Heart left ventricle (tissue), 13 donors: ENCODE results near the gene TMEM167B.

Experiments used
- POLR2A ChIP-seq, 2 donors: fragments of 450-650 bp; IDR thresholded peaks; one replicate each; pipeline ENCODE4 v1.6.1; 2017; ENCODE audit warnings: antibody characterized with exemption in 2 of 2, mild to moderate bottlenecking in 2 of 2, moderate library complexity in 2 of 2
- TF ChIP-seq, protein P1 (sequence below), 12 donors: fragments of 200-600 bp; sonication (generic) in 4 of 12; IDR thresholded peaks; one replicate each; pipeline versions ENCODE4 v1.5.0 to v1.8.0; 2018 to 2022; ENCODE audit warnings: antibody characterized with exemption in 12 of 12, mild to moderate bottlenecking in 5 of 12
- donor health status: ischemic (EF 13 %, LVEDD 7.1; RV severe dilation, severe dysfunction).
- donor health status: DM: no; HTN: yes; CAD: no.
- donor health status: DM: no; HTN: no; CAD: no.
- donor health status: ischemic (EF 25% LVEDD 6.9; RV normal size, moderate dysfunction).
- donor health status: ischemic (EF 25% LVEDD 5.7; RV mildly dilated, moderate dysfunction).
- donor health status: ischemic (EF 35%, LVEDD 5.7; RV mildly dilated, moderate dysfunction).
- donor health status: nonischemic (EF 11% LVEDD 7.7; RV severe dilation, severe dysfunction).
- donor health status: DM: yes; HTN: yes; CAD: no.
- donor health status: PGD.
- donor health status: ischemic (EF 29% LVEDD 5.4; RV normal size, mild dysfunction).
- donor health status: nonischemic (EF 23%, LVEDD 6.1; RV moderate dilation, normal function).

GRCh38 chr1:109056064-109056463, 34.5 kb upstream of the TMEM167B start:
- TF ChIP-seq, protein P1, sequence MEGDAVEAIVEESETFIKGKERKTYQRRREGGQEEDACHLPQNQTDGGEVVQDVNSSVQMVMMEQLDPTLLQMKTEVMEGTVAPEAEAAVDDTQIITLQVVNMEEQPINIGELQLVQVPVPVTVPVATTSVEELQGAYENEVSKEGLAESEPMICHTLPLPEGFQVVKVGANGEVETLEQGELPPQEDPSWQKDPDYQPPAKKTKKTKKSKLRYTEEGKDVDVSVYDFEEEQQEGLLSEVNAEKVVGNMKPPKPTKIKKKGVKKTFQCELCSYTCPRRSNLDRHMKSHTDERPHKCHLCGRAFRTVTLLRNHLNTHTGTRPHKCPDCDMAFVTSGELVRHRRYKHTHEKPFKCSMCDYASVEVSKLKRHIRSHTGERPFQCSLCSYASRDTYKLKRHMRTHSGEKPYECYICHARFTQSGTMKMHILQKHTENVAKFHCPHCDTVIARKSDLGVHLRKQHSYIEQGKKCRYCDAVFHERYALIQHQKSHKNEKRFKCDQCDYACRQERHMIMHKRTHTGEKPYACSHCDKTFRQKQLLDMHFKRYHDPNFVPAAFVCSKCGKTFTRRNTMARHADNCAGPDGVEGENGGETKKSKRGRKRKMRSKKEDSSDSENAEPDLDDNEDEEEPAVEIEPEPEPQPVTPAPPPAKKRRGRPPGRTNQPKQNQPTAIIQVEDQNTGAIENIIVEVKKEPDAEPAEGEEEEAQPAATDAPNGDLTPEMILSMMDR (IDR thresholded peaks at IDR 0.05) = no peak
- no peak for TF ChIP-seq POLR2A (IDR thresholded peaks at IDR 0.05)
